ENCODE measurements around the gene PROK2.

PROK2 gene

DNA sequence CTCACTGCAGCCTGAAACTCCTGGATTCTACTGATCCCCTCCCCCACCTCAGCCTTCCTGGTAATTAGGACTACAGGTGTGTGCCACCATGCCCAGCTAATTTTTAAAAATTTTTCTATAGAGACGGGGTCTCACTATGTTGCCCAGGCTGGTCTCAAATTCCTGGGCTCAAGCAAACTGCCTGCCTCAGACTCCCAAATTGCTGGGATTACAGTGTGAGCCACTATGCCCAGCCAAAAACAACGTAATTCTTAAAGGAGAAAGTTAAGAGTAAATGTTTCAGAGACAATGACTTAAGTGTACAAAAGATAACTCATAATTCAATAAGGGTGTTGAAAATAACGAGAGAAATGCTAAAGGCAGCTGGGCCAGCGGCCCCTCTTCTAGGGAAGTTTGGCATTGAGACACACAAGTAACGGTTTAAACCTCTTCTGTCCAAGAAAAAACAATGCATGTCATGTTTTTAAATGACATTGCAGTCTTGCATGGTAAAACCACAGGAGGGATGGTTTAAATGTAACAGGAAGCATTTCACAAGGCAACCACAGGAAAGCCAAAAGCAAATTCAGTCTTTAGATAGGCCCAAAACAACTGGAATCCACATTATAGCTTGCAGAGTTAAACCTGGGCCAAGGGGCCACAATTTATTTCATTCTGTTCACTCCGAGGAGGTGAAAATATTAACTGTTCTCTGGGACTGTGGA is 5.1 kb downstream of the PROK2 start:
- DNase-seq (ENCODE audit: insufficient read length, low spot score) (no peak), FAIRE-seq (no peak)
- no peak for TF ChIP-seq POLR2A (IDR thresholded peaks at IDR 0.05; ENCODE audit: low read depth, low read length)

GRCh38 chr3:71778353-71778752 is 6.6 kb downstream of the PROK2 start:
- no peak for TF ChIP-seq POLR2A (IDR thresholded peaks at IDR 0.05; ENCODE audit: low read depth, low read length)
- no peak for DNase-seq (ENCODE audit: insufficient read length, low spot score)
- no peak for FAIRE-seq

DNA sequence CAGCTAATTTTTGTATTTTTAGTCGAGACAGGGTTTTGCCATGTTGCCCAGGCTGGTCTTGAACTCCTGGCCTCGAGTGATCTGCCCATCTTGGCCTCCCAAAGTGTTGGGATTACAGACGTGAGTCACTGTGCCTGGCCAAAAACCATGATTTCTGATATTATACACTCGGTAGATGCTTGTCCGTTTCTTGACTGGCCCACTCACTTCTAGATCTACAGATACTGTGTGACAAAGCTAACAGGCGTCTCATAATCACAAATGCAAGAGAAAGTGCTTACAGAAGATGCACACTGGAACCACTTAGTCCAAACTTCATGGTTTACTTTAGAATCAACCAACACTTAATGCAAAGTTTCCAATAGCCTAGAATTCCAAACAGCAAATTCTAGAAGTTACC is 8.4 kb downstream of the PROK2 start:
- no peak for TF ChIP-seq POLR2A (IDR thresholded peaks at IDR 0.05; ENCODE audit: low read depth, low read length)
- DNase-seq (ENCODE audit: insufficient read length, low spot score) (no peak), FAIRE-seq (no peak)

GRCh38 chr3:71771884-71772283 is 13.1 kb downstream of the PROK2 start:
- TF ChIP-seq POLR2A (IDR thresholded peaks at IDR 0.05; ENCODE audit: low read depth, low read length) = no peak
- DNase-seq (ENCODE audit: insufficient read length, low spot score) (no peak), FAIRE-seq (no peak)

GRCh38 chr3:71771126-71771525 is 13.8 kb downstream of the PROK2 start:
- no peak for FAIRE-seq
- TF ChIP-seq POLR2A (IDR thresholded peaks at IDR 0.05; ENCODE audit: low read depth, low read length) = no peak

GRCh38 chr3:71763426-71763825 is 21.5 kb downstream of the PROK2 start:
- no peak for TF ChIP-seq POLR2A (IDR thresholded peaks at IDR 0.05; ENCODE audit: low read depth, low read length)
- FAIRE-seq (no peak), DNase-seq (ENCODE audit: insufficient read length, low spot score) (no peak)

More at GRCh38 chr3:71771126-71771525, 13.8 kb downstream of the PROK2 start:
- no peak for DNase-seq (ENCODE audit: insufficient read length, low spot score)

DNA sequence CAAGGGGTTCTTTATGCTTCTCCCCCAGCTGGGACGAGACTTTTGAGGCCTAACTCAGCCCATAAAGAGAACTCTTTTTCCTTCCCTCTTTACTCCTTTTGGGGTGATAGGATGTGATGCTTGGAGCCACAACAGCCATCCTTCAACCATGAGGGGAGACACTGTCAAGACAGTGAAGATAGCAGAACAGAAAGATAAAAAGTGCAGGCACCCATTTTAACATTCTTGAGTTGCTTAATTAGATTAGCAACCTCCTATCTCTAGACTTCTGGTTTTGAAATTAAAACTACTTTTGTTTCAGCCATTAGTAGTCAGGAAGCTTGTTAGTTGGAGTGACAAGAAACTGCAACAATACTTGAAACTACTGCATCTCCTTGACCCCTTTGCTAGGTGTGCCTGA is 24.8 kb downstream of the PROK2 start:
- no peak for TF ChIP-seq POLR2A (IDR thresholded peaks at IDR 0.05; ENCODE audit: low read depth, low read length)

DNA sequence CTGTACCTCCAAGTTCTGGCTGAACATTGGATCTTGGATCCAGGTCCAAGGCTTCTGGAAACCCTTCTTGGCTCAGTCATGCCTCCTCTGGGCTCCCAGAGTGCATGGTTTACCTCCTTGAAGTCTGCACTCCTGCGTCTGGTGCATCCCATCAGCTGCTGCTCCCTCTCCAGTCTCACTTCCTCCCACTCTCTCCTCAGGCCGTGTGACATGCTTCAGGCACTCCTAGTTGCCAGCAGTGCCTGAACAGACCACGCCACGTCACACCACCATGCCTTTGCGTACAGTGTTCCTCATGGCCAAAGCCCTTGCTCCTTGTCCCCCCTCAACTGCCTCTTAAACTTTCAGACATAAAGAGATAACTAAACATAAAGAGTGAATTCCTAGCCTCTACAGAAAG is 25.5 kb downstream of the PROK2 start:
- no peak for TF ChIP-seq POLR2A (IDR thresholded peaks at IDR 0.05; ENCODE audit: low read depth, low read length)
- no peak for DNase-seq (ENCODE audit: insufficient read length, low spot score)
- FAIRE-seq = no peak

More for the DNA sequence above, 24.8 kb downstream of the PROK2 start:
- FAIRE-seq = no peak
- no peak for DNase-seq (ENCODE audit: insufficient read length, low spot score)

GRCh38 chr3:71758091-71758490 is 26.9 kb downstream of the PROK2 start:
- FAIRE-seq (no peak), DNase-seq (ENCODE audit: insufficient read length, low spot score) (no peak)
- no peak for TF ChIP-seq POLR2A (IDR thresholded peaks at IDR 0.05; ENCODE audit: low read depth, low read length)

GRCh38 chr3:71754610-71755253 is 30.2 kb downstream of the PROK2 start:
- DNase-seq (ENCODE audit: insufficient read length, low spot score) (no peak), FAIRE-seq (no peak)
- TF ChIP-seq POLR2A (IDR thresholded peaks at IDR 0.05; ENCODE audit: low read depth, low read length) = no peak

DNA sequence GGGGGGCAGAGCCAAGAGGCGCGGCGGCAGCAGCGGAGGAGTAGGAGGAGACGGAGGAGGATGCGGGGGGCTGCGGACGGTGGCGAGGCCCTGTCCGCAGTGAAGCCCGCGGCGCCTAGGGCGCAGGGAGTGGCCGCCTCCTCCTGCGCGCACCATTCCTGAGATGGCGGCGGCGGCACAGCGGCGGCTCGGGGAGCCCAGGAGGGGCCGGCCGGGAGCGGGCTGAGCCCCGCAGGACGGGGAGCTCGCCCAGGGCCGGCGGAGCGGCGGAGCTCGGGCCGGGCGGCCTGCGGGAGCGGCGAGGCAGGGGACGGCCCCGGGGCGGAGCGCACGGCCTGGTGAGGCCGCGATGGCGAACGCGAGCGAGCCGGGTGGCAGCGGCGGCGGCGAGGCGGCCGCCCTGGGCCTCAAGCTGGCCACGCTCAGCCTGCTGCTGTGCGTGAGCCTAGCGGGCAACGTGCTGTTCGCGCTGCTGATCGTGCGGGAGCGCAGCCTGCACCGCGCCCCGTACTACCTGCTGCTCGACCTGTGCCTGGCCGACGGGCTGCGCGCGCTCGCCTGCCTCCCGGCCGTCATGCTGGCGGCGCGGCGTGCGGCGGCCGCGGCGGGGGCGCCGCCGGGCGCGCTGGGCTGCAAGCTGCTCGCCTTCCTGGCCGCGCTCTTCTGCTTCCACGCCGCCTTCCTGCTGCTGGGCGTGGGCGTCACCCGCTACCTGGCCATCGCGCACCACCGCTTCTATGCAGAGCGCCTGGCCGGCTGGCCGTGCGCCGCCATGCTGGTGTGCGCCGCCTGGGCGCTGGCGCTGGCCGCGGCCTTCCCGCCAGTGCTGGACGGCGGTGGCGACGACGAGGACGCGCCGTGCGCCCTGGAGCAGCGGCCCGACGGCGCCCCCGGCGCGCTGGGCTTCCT is 31.0 kb downstream of the PROK2 start, which contains the start of gene GPR27:
GPR27 (plus strand) TSS at position 155 of the 909 bp plus-strand sequence; CDS start at position 350, 195 bp downstream.
- no peak for TF ChIP-seq POLR2A (IDR thresholded peaks at IDR 0.05; ENCODE audit: low read depth, low read length)
- FAIRE-seq (no peak), DNase-seq (ENCODE audit: insufficient read length, low spot score) (no peak)

DNA sequence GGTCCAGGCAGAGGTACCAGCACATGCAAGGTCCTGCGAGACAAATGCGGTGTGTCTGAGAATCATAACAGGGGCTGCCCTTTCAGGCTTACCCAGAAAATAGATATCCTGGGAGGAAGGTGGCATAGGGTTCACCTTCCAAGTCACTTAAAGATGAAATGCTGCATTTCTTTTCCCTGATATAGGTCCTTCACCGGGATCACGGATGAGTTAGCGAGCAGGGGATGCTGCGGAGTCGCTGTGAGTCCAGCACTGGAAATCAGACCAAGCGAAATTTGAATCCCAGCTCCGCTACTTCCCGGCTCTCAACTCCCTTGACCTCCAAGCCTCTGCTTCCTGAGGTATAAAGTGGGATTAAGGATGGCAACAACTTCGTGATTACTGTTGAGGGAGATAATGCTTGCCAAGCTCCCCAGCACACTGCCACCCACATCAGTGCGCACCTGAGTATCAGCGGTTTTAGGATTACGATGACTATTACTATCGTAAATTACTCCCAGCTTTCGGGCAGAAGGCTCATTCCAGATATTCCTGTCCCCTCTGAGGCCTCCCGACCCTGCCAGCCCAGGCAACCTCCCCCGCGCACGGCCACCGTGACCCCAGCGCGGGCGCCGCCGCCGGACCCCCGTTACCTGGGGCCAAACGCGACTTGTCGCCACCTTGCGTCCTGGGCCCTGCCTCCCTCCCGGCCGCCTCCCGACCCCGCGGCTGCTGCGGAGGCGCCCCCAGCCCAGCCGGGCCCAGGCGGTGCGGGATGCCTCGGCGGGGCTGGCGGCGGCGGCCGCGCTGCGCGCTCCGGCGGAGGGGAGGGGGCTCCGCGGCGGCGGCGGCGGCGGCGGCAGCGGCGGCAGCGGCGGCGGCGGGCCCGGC is 31.9 kb downstream of the PROK2 start:
- TF ChIP-seq POLR2A (IDR thresholded peaks at IDR 0.05; ENCODE audit: low read depth, low read length) = no peak
- FAIRE-seq (no peak), DNase-seq (ENCODE audit: insufficient read length, low spot score) (no peak)

GRCh38 chr3:71751602-71752001 is 33.3 kb downstream of the PROK2 start:
- no peak for TF ChIP-seq POLR2A (IDR thresholded peaks at IDR 0.05; ENCODE audit: low read depth, low read length)
- DNase-seq (ENCODE audit: insufficient read length, low spot score) = no peak
- FAIRE-seq = no peak
